ENCODE data around the gene ARMH4.

ARMH4 gene

GRCh38 chr14:57987596-57988300 lies 164.3 kb downstream of the ARMH4 start:
- Mint-ChIP-seq H3K36me3 (ENCODE audit: insufficient read depth) (no peaks in the 10 kb centered on the region), H3K4me3 (no peak overlapping the region), H3K9me3 (no peaks in the 10 kb centered on the region), H3K27me3 (peaks cover 28% of the 10 kb centered on the region), H3K4me1 (no peaks in the 10 kb centered on the region), H3K27ac (ENCODE audit: low read depth) (no peak overlapping the region)
- no peak for DNase-seq (ENCODE audit: low spot score in 2 of 2)
- no peak for ATAC-seq (replicated peaks; ENCODE audit: extremely low read depth, poor library complexity, severe bottlenecking)

- ATAC-seq (replicated peaks; ENCODE audit: extremely low read depth, poor library complexity, severe bottlenecking), result no peak
- Mint-ChIP-seq H3K9me3 (no peaks in the 10 kb centered on the region), H3K36me3 (ENCODE audit: insufficient read depth) (no peaks in the 10 kb centered on the region), H3K4me1 (no peaks in the 10 kb centered on the region), H3K27me3 (peaks cover 30% of the 10 kb centered on the region), H3K27ac (ENCODE audit: low read depth) (no peak overlapping the region), H3K4me3 (no peak overlapping the region)
- no peak for DNase-seq (ENCODE audit: low spot score in 2 of 2)
Observed at GRCh38 chr14:57987051-57987450, 165.0 kb downstream of the ARMH4 start.

DNA sequence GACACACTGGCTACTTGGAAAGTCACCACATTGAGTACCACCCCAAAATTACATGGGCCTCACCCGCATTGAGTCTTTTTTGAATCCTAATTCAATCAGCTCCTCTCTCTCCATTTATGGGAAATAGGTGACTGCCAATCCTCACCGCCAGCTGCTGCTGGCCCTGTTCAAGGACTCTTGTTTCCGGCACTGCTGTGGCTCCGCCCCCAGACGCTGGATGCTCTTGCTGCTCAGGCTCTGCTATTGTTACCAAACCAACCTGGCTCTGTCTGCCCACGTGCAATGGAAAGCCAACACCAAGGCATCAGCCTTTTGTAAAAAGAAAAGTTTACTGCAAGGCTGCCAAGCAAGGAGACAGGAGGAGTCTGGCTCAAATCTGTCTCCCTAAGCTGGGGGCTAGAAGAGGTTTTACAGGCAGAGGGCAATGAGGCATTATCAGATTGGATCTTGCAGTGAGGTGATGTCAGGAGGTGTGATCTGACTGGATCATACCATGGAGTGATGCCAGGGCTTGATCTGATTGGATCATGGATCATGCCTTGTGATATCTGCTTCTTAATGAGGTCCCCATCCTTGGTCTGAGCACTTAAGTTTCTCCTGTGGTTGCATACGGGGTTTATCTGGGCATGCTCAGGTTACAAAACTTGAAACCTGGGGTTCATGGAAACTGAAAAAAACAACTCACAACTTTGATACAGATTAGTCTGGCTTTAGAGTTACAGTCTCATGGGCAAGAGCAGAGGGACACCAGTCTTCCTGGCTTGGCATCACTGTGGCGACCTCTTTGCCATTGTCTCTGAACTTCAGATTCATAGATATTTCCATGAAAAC lies 169.0 kb downstream of the ARMH4 start:
- ATAC-seq (replicated peaks; ENCODE audit: extremely low read depth, poor library complexity, severe bottlenecking) (no peak), DNase-seq (ENCODE audit: low spot score in 2 of 2) (no peak)
- no peak overlapping the region for H3K27ac Mint-ChIP-seq (ENCODE audit: low read depth)
- H3K36me3 Mint-ChIP-seq (ENCODE audit: insufficient read depth), result no peaks in the 10 kb centered on the region
- no peak overlapping the region for H3K4me3 Mint-ChIP-seq
- H3K4me1 Mint-ChIP-seq, result no peaks in the 10 kb centered on the region
- H3K27me3 Mint-ChIP-seq, result peaks cover 31% of the 10 kb centered on the region
- no peaks in the 10 kb centered on the region for H3K9me3 Mint-ChIP-seq

DNA sequence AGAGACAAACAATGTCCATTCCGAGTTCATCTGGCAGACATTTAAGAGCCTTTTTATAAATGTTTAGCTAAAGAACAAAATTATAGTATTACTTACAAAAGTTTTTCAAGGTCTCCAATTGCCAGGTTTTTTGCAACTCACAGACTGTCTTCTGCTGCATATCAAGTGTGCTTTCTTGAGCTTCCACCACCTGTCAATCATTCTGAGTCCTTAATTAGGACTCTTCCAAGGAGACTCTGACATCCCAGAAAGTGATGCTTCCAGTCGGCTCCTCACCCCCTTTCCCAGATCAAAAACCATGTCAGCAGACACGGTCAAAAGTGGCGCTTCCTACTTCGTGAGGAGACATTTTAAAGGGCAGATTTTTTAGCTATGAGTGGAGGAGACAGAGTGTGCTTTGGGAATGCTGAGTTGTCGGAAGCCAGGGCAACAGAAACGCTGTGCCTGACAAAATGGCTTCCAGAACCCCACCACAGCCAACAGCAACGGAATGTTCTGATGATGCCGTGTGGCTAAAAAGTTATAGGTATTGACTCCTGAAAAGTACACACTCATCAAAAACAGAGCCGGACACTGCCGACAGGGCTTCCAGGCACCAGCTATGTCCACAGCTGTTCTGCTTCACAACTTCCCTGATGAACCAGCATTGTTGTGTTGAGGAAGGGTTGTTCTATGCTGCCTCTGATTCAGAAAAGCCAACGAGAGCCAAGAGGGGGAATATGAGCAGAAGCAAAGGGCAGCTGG lies 170.0 kb downstream of the ARMH4 start:
- H3K27me3 Mint-ChIP-seq, result peaks cover 32% of the 10 kb centered on the region
- no peak overlapping the region for H3K27ac Mint-ChIP-seq (ENCODE audit: low read depth)
- no peaks in the 10 kb centered on the region for H3K9me3 Mint-ChIP-seq
- H3K4me3 Mint-ChIP-seq, result no peak overlapping the region
- no peak for DNase-seq (ENCODE audit: low spot score in 2 of 2)
- ATAC-seq (replicated peaks; ENCODE audit: extremely low read depth, poor library complexity, severe bottlenecking), result no peak
- H3K36me3 Mint-ChIP-seq (ENCODE audit: insufficient read depth), result no peaks in the 10 kb centered on the region
- H3K4me1 Mint-ChIP-seq, result no peaks in the 10 kb centered on the region

DNA sequence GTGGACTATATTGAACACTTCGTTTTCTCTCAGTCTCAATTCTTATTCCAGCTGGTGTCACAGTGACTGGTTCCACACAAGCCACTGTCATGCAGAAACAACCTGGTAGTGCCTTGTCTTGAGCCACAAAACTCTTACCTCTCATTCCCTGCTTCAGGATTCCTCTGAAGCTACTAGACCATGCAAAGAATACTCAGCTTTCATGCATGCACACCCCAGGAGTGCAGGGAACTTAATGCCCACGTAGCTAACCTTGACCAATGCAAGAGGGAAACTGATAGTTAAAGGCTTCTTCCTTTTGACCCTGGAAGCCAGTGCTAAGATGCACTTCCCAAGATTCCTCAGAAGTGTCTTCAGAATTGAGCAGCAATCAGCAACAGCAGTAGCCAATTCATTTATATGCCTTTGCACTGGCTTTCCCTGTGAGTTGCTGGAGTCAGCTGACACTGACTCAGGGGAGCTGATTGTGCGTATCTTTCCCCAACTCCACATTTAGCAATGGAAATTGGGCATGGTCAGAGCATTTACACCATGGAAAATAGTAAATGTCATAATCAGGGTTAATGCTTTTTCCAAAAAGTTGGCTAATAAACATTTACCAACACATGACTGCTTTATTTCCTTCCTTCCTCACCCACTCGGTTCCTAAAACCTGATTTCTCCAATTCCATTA lies 172.5 kb downstream of the ARMH4 start:
- H3K9me3 Mint-ChIP-seq, result no peaks in the 10 kb centered on the region
- ATAC-seq (replicated peaks; ENCODE audit: extremely low read depth, poor library complexity, severe bottlenecking), result no peak
- no peak overlapping the region for H3K27ac Mint-ChIP-seq (ENCODE audit: low read depth)
- peaks cover 31% of the 10 kb centered on the region for H3K27me3 Mint-ChIP-seq
- H3K4me3 Mint-ChIP-seq, result no peak overlapping the region
- H3K4me1 Mint-ChIP-seq, result no peaks in the 10 kb centered on the region
- no peaks in the 10 kb centered on the region for H3K36me3 Mint-ChIP-seq (ENCODE audit: insufficient read depth)
- DNase-seq (ENCODE audit: low spot score in 2 of 2), result no peak

DNA sequence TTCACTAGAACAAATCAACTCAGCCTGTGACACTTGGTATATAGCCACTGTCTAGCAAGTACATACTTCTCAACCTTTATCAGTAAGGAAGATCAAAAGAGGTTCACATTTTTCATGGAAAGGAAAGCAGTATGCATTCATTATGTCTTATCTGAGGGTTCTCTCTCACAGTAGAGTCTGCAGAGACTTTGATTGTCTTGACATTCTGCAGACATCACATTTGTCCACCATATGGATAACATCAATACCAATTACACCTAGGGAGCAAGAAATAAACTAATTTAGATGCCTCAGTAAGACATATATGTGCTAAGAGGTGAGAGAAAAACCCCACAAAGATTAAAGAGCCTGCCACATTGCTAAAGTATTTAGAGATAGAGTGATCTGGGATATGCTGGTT lies 175.3 kb downstream of the ARMH4 start:
- Mint-ChIP-seq H3K4me1 (no peaks in the 10 kb centered on the region), H3K9me3 (no peaks in the 10 kb centered on the region), H3K27ac (ENCODE audit: low read depth) (no peak overlapping the region), H3K27me3 (peaks cover 11% of the 10 kb centered on the region), H3K4me3 (no peak overlapping the region), H3K36me3 (ENCODE audit: insufficient read depth) (no peaks in the 10 kb centered on the region)
- DNase-seq (ENCODE audit: low spot score in 2 of 2) (no peak), ATAC-seq (replicated peaks; ENCODE audit: extremely low read depth, poor library complexity, severe bottlenecking) (no peak)

DNA sequence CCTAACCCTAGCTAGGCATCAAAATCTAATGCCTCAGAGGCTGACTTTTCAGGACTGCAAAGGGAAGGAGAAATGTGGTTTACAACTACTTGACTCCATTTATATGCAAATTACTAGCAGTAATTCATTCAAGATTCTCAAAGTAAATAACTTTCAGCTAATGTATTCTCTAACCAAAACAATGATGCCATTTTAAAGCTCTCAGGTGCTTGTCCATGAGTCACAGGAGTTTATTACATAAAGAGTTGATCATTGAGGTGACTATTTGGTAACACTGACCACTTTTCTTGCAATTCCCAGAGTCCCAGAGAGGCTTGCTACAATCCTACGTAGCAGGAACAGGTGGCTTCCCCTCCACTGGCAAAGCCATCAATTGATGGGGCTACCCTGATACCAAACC lies 177.1 kb downstream of the ARMH4 start:
- Mint-ChIP-seq H3K4me1 (no peaks in the 10 kb centered on the region), H3K27ac (ENCODE audit: low read depth) (no peak overlapping the region), H3K36me3 (ENCODE audit: insufficient read depth) (no peaks in the 10 kb centered on the region), H3K9me3 (no peaks in the 10 kb centered on the region), H3K27me3 (peaks cover 11% of the 10 kb centered on the region), H3K4me3 (no peak overlapping the region)
- ATAC-seq (replicated peaks; ENCODE audit: extremely low read depth, poor library complexity, severe bottlenecking) (no peak), DNase-seq (ENCODE audit: low spot score in 2 of 2) (no peak)

DNA sequence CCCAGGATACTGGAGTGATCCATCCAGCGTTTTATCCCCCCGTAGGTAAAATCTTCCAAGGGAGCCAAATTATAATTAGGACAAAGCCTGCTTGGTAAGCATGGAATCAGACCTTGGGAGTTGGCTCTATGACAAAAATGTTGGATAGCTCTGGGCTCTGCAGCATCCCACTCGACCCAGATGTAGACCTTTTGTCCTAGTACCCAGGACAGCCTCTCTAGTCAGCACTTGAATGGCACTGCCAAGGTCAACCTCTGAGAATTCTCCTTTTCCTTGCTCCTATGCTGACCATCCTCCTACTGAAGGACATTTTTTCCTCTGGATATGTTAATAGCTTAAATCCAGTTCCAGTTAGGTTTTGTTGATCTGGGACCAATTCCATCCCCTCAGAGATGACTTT lies 181.4 kb downstream of the ARMH4 start:
- H3K36me3 Mint-ChIP-seq (ENCODE audit: insufficient read depth), result no peaks in the 10 kb centered on the region
- no peak for ATAC-seq (replicated peaks; ENCODE audit: extremely low read depth, poor library complexity, severe bottlenecking)
- no peak overlapping the region for H3K27ac Mint-ChIP-seq (ENCODE audit: low read depth)
- H3K9me3 Mint-ChIP-seq, result no peaks in the 10 kb centered on the region
- DNase-seq (ENCODE audit: low spot score in 2 of 2), result no peak
- H3K27me3 Mint-ChIP-seq, result no peaks in the 10 kb centered on the region
- no peak overlapping the region for H3K4me3 Mint-ChIP-seq
- no peaks in the 10 kb centered on the region for H3K4me1 Mint-ChIP-seq

DNA sequence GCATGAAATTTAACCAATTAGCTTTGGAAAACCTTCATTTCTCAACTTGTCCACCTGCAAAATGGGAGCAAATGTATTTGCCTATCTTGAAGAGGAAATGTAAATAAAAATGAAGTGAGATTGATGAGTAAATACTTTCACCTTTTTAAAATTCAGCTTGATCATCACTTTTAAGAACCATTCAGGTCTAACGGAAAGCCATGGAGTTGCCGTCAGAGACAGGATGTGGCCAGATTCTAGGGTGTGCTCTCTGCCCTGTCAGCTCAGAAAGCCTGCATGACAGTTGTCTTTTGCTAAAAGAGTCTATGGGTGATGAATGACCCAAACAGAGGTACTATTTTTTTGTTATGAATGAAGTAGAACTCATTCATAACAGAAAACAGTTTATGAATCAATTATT lies 181.8 kb downstream of the ARMH4 start:
- Mint-ChIP-seq H3K9me3 (no peaks in the 10 kb centered on the region), H3K4me3 (no peak overlapping the region), H3K27ac (ENCODE audit: low read depth) (no peak overlapping the region), H3K27me3 (no peaks in the 10 kb centered on the region), H3K4me1 (no peaks in the 10 kb centered on the region), H3K36me3 (ENCODE audit: insufficient read depth) (no peaks in the 10 kb centered on the region)
- DNase-seq (ENCODE audit: low spot score in 2 of 2) (no peak), ATAC-seq (replicated peaks; ENCODE audit: extremely low read depth, poor library complexity, severe bottlenecking) (no peak)

DNA sequence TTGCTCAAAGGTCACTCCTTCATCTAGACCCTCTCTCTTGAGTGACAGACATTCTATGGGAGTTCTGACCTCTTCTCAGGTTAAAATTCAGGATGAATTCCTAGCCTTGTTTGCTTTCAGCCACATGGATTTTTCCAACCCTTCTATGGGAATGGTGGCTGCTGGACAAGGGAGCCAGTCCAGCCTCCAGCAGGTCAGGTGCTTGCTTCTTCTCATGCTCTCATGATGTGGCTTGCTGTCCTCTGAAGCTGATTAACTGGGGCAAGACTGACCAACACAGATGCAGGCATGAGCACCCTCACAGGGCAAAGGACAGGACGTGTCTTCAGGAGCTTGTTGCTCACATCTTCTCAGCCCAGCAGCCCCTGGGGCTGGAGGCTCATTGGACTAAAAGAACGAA lies 188.9 kb downstream of the ARMH4 start:
- H3K27ac Mint-ChIP-seq (ENCODE audit: low read depth), result no peak overlapping the region
- no peaks in the 10 kb centered on the region for H3K36me3 Mint-ChIP-seq (ENCODE audit: insufficient read depth)
- no peaks in the 10 kb centered on the region for H3K4me1 Mint-ChIP-seq
- DNase-seq (ENCODE audit: low spot score in 2 of 2) (no peak), ATAC-seq (replicated peaks; ENCODE audit: extremely low read depth, poor library complexity, severe bottlenecking) (no peak)
- no peaks in the 10 kb centered on the region for H3K9me3 Mint-ChIP-seq
- no peak overlapping the region for H3K4me3 Mint-ChIP-seq
- H3K27me3 Mint-ChIP-seq, result no peaks in the 10 kb centered on the region

GRCh38 chr14:57962325-57963035 lies 189.5 kb downstream of the ARMH4 start:
- no peak for DNase-seq (ENCODE audit: low spot score in 2 of 2)
- no peaks in the 10 kb centered on the region for H3K9me3 Mint-ChIP-seq
- no peak overlapping the region for H3K4me3 Mint-ChIP-seq
- H3K36me3 Mint-ChIP-seq (ENCODE audit: insufficient read depth), result no peaks in the 10 kb centered on the region
- H3K27ac Mint-ChIP-seq (ENCODE audit: low read depth), result no peak overlapping the region
- no peaks in the 10 kb centered on the region for H3K27me3 Mint-ChIP-seq
- no peaks in the 10 kb centered on the region for H3K4me1 Mint-ChIP-seq
- no peak for ATAC-seq (replicated peaks; ENCODE audit: extremely low read depth, poor library complexity, severe bottlenecking)

- no peak overlapping the region for H3K27ac Mint-ChIP-seq (ENCODE audit: low read depth)
- ATAC-seq (replicated peaks; ENCODE audit: extremely low read depth, poor library complexity, severe bottlenecking) (no peak), DNase-seq (ENCODE audit: low spot score in 2 of 2) (no peak)
- no peaks in the 10 kb centered on the region for H3K9me3 Mint-ChIP-seq
- H3K27me3 Mint-ChIP-seq, result no peaks in the 10 kb centered on the region
- no peak overlapping the region for H3K4me3 Mint-ChIP-seq
- no peaks in the 10 kb centered on the region for H3K36me3 Mint-ChIP-seq (ENCODE audit: insufficient read depth)
- no peaks in the 10 kb centered on the region for H3K4me1 Mint-ChIP-seq
Observed at GRCh38 chr14:57961786-57962060, 190.3 kb downstream of the ARMH4 start.
